ENCODE measurements around the gene DDR1. TPM values are rescaled to one million over a fixed set of nuclear protein-coding genes. Genes with fewer than 3 reads are reported as not detected.
"Not testable (repeated sequence)": the region's sequence is repeated elsewhere in the genome, so short reads cannot be mapped to it uniquely, and the experiment has no call there.

DDR1 gene
- total RNA-seq, 4 donors from 2014 or later, result 36.7 to 60.1 (median 39.8) TPM

- WGBS, 2 donors, result 60 to 67% methylated on average over 8 of the region's 8 CpGs
- DNase-seq (ENCODE audit: low spot score in 2 of 2), result no peak
- no peaks in the 10 kb centered on the region for H3K36me3 ChIP-seq
These were observed 39.1 kb upstream of the DDR1 start for GRCh38 chr6:30845183-30845582.

GRCh38 chr6:30847421-30847970, 36.8 kb upstream of the DDR1 start:
- H3K27me3 ChIP-seq, result no peaks in the 10 kb centered on the region
- H3K36me3 ChIP-seq, result no peaks in the 10 kb centered on the region
- DNase-seq (ENCODE audit: low spot score in 2 of 2), result no peak
- peaks cover 0 to 6% (median 0%) of the 10 kb centered on the region in 4 donors for H3K9me3 ChIP-seq
- no peak overlapping the region for H3K4me3 ChIP-seq
- TF ChIP-seq POLR2A (IDR thresholded peaks at IDR 0.05) (no peak), CTCF (IDR thresholded peaks at IDR 0.05) (no peak), EP300 (IDR thresholded peaks at IDR 0.05) (no peak)
- WGBS, 2 donors, result 65 to 69% methylated on average over 11 of the region's 11 CpGs
- H3K4me1 ChIP-seq, result peaks cover 0 to 18% (median 0%) of the 10 kb centered on the region in 4 donors
- H3K27ac ChIP-seq, result no peak overlapping the region

More at GRCh38 chr6:30845183-30845582, 39.1 kb upstream of the DDR1 start:
- H3K27ac ChIP-seq, result no peak overlapping the region
- no peaks in the 10 kb centered on the region for H3K9me3 ChIP-seq
- peaks cover 0 to 24% (median 0%) of the 10 kb centered on the region in 4 donors for H3K4me1 ChIP-seq
- H3K27me3 ChIP-seq, result no peaks in the 10 kb centered on the region
- no peak overlapping the region for H3K4me3 ChIP-seq
- TF ChIP-seq EP300 (IDR thresholded peaks at IDR 0.05) (no peak), POLR2A (IDR thresholded peaks at IDR 0.05) (no peak), CTCF (IDR thresholded peaks at IDR 0.05) (no peak)

- H3K4me1 ChIP-seq, result peaks cover 0 to 14% (median 0%) of the 10 kb centered on the region in 4 donors
- no peak overlapping the region for H3K4me3 ChIP-seq
- peaks cover 0 to 6% (median 0%) of the 10 kb centered on the region in 4 donors for H3K9me3 ChIP-seq
- 66 to 78% methylated on average over 9 of the region's 9 CpGs for WGBS, 2 donors
- H3K36me3 ChIP-seq, result no peaks in the 10 kb centered on the region
- DNase-seq (ENCODE audit: low spot score in 2 of 2), result no peak
- no peaks in the 10 kb centered on the region for H3K27me3 ChIP-seq
- TF ChIP-seq EP300 (IDR thresholded peaks at IDR 0.05) (no peak), POLR2A (IDR thresholded peaks at IDR 0.05) (no peak), CTCF (IDR thresholded peaks at IDR 0.05) (no peak)
- H3K27ac ChIP-seq, result no peak overlapping the region
These were observed 36.3 kb upstream of the DDR1 start for GRCh38 chr6:30847971-30848436.

GRCh38 chr6:30849903-30850651, 34.2 kb upstream of the DDR1 start:
- 79 to 82% methylated on average over 6 of the region's 6 CpGs for WGBS, 2 donors
- Histone ChIP-seq H3K27me3 (no peaks in the 10 kb centered on the region), H3K4me1 (no peaks in the 10 kb centered on the region), H3K36me3 (no peaks in the 10 kb centered on the region), H3K4me3 (no peak overlapping the region), H3K9me3 (peaks cover 0 to 6% (median 0%) of the 10 kb centered on the region in 4 donors), H3K27ac (no peak overlapping the region)
- no peak for DNase-seq (ENCODE audit: low spot score in 2 of 2)
- TF ChIP-seq EP300 (IDR thresholded peaks at IDR 0.05) (no peak), POLR2A (IDR thresholded peaks at IDR 0.05) (no peak), CTCF (IDR thresholded peaks at IDR 0.05) (no peak)

GRCh38 chr6:30852459-30852858, 31.9 kb upstream of the DDR1 start:
- not testable (repeated sequence) for H3K27ac ChIP-seq; H3K4me3 ChIP-seq; H3K4me1 ChIP-seq; H3K9me3 ChIP-seq; DNase-seq (ENCODE audit: low spot score in 2 of 2); H3K27me3 ChIP-seq; H3K36me3 ChIP-seq
- 92 to 93% methylated on average over 2 of the region's 2 CpGs for WGBS, 2 donors

Measured in tibial nerve (tissue), 4 donors.